ENCODE measurements around the gene MMP2.
A peak's percentile ranks its signal among the peaks of the same experiment; 100 is the strongest.

MMP2 gene

DNA sequence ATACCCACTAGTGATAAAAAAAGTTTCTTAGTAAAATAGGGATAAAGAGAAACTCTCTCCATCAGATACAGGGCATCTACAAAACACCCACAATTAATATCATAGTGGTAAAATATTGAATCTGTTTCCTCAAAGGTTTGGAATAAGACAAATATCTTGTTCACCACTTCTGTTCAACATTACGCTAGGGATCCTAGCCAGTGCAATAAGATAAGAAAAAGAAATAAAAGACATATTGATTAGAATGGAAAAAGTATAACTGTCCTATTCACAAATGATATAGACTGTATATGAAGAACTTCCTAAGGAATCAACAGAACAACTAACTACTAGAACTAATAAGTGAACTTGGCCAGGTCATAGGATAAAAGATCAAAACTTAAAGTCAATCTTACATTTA, 42.8 kb downstream of the MMP2 start:
- DNase-seq = no peak

DNA sequence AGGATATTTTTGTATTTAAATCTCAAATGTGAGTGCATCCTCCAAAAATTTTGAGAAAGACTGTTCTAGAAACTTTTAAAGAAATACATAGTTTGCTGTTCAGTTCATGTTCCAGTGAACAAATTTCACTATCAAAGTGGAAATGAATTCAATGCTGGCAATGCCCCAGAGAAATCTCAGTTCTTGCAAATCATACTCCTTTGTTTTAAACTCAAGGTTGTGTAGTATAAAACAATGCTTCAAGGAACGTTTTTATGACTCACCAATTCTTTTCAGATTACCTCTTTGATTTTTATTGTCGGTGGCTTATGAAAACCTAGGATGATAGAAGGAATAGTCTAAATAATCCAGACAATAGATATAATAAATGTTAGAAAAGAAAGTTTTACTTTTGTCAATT, 47.4 kb downstream of the MMP2 start:
- DNase-seq = no peak

DNA sequence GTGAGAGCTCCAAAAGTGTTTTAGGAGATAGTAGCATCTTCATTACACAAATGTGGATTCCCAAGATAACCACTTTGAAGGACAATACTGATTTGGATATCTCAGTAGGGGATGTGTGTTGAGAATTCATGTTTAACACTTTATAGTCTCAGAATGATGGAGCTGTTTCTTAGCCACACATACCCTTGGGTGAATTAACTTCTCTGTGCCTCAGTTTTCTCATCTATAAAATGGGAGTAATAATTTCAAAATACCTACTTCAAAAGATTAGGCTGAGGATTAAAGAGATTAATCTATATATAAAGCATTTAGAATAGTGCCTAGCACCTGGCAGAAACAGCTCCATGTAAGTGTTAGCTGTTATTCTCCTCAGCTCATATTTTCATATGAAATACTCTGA, 48.9 kb downstream of the MMP2 start:
- no peak for DNase-seq

DNA sequence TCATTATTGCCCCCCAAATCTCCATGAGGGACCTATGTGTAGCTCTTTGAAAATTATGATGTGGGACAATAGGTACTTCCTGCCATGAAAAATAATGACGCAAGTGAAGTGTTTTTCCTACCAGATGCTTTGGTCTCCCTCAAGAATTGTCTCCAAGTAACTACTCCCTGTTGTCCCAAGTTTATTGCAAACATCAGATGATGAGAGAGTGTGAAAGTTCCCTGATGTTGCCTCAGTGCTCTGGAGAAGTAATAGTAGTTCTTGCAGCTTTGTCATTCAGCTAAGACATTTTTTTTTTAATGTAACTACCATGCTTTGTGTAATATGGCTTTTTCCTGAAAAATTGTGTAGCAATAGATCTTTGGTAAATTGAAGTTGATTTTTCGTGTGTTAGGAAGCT, 50.0 kb downstream of the MMP2 start:
- DNase-seq = no peak

DNA sequence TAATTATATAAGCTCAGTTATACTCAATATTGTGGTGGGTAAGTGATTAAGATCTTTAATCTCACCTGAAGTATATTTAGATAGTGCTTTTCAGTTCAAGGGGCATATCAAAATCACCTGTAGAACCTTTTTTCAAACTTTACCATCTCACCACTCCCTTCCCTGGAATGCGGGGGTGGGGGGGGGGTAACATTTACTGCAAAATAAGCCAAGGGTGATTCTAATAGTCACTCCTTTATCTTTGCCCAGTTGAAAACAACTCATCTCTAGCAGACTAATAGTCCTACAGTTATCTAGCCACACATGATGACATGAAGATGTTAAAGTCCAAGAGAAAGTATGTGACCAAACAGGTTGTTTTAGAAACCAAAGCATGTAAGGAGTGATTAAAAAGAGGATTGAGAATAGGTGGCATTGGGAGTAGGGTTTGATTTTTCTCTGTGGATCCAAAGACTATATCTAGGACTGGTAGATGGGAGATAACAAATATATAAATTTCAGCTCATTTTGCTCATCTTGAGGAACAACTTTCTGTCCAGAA, 51.4 kb downstream of the MMP2 start:
- no peak for DNase-seq

DNA sequence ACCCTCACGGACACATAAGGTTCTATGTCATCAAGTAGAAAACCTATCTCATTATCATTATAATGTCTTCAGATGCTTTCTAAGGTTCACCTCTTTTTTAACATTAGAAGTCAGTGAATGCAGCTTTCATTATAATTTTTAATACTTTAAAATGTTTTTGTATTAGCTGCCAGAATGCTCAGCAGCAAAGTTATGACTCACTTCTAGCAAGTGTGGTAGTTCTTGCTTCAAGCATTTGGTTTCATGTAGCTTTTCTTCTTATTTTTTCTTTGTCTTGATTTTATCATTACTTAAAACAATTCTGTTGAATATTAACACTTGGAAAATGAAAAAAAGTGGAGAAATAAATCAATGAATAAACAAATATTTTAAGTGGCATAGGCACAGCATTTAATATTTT, 53.2 kb downstream of the MMP2 start:
- DNase-seq = no peak

DNA sequence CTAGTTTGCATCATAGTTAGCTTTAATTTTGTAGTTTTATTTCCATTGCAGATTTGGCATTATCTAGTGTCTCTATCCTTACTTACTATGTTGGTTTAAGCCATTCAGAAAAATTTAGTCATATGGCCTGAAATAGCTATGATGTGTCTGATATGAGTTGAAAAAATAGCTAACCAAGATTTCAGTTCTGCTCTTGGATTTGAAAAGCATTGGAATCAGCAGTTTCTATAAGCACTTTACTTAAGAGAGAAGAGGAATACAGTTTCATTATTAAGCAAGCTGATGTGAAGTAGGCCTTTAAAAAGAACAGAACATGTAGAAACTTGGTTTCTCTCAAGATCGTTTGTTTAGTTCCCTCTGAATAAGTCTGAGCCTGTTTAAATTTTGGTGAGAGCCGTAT, 55.8 kb downstream of the MMP2 start:
- DNase-seq = no peak

DNA sequence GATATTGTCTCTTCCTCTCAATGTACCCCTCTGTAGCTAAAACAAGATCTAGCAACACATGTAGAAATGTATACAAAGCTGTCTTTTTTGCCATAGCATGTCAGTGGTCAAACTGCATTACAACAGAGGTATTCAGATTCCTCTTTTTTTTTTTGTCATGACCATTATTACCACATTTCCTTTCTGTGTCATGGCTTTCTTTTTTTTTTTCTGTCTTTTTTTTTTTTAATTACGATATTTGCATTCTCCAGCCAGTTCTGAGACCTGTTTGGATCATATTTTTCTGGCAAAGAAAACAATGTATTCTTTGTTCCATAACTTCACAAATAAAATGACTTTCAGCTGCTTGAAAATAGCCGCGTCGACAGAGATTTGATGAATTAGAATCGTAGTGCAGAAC, 60.1 kb downstream of the MMP2 start:
- DNase-seq = no peak

DNA sequence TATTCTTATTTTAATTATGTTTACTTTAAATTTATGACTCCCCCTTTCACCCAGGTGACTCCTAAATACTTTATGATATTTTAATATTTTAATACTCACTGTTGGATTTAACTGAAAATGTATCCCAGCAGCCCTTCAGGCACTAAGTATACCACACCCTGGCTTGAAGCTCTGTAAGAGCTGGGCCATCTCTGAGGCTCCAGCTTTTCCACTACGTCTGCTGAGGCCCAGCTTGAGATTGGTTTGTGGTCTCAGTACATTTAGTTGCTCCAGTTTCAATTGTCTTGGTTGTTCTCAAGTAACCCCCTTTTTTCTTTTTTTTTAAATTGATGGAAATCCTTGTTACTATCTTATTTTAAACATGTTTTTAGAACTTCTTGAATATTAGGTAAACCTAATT, 60.5 kb downstream of the MMP2 start:
- DNase-seq = no peak

DNA sequence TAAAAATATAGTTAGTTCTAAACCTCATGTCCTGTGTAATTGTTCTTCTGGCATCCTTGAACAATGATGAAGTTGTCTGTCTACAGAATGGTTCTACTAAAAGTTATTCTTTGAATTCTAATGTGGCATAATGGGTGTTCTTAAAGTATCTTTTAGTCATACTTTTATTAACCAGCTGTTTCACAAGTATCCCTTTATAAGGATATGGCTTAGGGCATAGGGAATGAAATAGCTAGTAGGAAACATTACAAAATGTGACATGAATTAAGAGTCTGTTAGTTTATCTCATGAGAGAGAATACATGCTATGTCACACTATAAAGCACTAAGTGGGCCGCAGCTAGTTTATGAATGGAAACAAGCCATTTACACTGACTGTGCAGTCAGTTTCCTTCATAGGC, 61.2 kb downstream of the MMP2 start:
- no peak for DNase-seq

DNA sequence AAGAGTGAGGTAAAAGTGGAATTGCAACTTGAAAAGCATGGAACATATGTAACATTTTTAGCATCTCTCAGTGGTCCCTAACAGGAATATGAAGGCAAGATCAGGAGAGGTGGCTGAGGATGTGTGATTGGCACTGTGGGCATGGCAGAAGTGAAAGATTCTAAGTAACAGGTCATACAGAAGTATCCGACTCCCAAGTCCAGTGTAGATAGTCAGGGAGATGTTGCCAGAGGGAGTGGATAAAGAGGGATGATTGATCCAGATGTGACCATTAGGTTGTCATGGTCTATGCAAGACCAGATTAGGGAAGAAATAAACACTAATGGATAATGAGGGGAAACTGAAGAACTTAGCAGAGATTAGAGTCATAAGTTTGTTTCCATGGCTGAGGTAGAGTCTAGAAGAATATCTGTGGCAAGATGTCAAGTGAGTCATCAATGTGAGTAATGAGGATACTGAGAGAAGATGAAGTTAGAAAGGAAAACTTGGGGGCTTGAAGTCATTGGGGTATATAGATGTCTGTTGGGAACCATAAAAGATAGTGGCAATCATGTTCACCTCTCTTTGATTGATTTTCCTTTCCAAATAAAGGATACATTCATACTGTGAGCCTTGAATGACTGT, 63.6 kb downstream of the MMP2 start:
- no peak for DNase-seq

DNA sequence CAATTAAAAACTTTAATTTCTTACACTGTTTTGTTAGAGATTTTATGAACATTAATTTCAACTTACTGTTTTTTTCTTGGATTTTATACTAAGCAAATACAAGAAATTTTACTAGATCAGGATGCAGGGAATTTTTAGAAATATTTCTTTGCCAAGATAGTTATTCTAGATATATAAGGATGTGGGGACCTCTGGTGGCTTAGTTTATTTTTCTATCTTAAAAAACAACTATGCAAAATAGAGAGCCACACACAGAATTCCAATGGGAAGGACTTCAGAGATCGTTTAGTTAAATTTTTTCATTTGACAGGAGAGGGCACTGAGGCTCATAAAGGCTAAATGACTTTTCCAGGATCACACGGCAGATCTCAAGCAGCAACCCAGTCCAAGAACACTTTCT, 64.5 kb downstream of the MMP2 start:
- DNase-seq = peak; percentile 53

DNA sequence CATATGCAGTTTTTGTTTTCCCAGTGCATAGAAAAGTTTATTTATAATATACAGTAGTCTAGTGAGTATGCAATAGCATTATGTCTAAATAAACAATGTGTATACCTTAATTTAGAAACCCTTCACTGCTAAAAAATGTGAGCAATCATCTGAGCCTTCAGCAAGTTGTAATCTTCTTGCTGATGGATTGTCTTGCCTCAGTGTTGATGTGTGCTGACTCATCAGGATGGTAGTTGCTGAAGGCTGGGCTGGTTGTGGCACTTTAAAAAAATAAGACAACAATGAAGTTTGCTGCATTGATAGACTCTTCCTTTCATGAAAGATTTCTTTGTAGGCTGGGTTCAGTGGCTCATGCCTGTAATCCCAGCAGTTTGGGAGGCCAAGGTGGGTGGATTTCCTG, 73.6 kb downstream of the MMP2 start:
- no peak for DNase-seq

DNA sequence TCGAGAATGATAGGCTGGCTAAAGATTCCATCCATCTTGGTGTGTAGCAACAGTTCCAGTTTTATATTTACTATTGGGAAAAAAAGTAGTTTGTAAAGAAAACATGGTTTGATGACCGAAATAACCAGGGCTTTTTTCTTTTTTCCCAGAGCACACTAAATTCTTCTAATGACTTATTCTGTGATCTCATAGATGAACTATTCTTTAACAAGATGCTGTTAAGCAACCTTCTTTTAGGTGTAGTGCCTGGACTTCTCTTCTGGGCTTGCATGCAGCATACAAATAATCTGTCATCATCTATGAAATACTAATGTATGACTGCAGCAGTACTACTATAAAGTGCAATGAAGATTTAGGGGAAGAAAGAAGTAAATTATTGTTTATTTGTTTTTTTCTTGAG, 76.4 kb downstream of the MMP2 start:
- DNase-seq = no peak
